GM12878 (cell line): ENCODE results near the gene ZIC2. TPM values are rescaled to one million over a fixed set of nuclear protein-coding genes. Genes with fewer than 3 reads are reported as not detected.

Experiments used
- ATAC-seq: fragments of 200-7000 bp; cut with Tn5 transposase; 3 replicates; pipeline ENCODE4 v1.9.1; 2020; ENCODE audit warnings: mild to moderate bottlenecking, moderate library complexity
- BruUV-seq: library from RNA; stranded (reverse); fragments of 400-500 nt; replicated peaks from 2 replicates; lab custom pipeline; 2021; lab: Mats Ljungman, UMichigan
- CTCF ChIA-PET: fragments of 300-600 bp; sonication (Branson Sonifier 250); formaldehyde crosslinking; extraction: SDS; loops from one replicate; lab custom pipeline; 2021; ENCODE audit warnings: inconsistent platforms; lab: Yijun Ruan, JAX
- POLR2A ChIA-PET: fragments of 350-600 bp; formaldehyde crosslinking; extraction: SDS; loops from one replicate; lab custom pipeline; 2021; ENCODE audit warnings: inconsistent platforms; lab: Charles Lee
- RAD21 ChIA-PET: fragments of 300-600 bp; sonication (Branson Sonifier 250); formaldehyde crosslinking; loops from one replicate; lab custom pipeline; 2023; ENCODE audit warnings: antibody characterized with exemption; ENCODE audit not compliant: unreplicated experiment; lab: Charles Lee
- SMC1A ChIA-PET: fragments of 300-600 bp; sonication (Branson Sonifier 250); formaldehyde crosslinking; loops from one replicate; lab custom pipeline; 2023; ENCODE audit not compliant: unreplicated experiment, uncharacterized antibody; lab: Charles Lee
- DNase-seq: peaks from one replicate; pipeline ENCODE4 v3.0.0-alpha.2; 2011; ENCODE audit warnings: low read depth, low spot score
- FAIRE-seq: peaks from 3 replicates; lab custom pipeline; 2011; peaks lifted over from hg19 to GRCh38; lab: Jason Lieb, UNC
- H2AFZ ChIP-seq: 2 replicates; pipeline ENCODE4 v1.6.0; 2011; ENCODE audit warnings: low read depth, low read length, control low read depth; ENCODE audit not compliant: control insufficient read depth
- H3K27ac ChIP-seq: 2 replicates; pipeline ENCODE4 v1.5.1; 2011; ENCODE audit warnings: control low read depth; ENCODE audit not compliant: control insufficient read depth, insufficient read depth
- H3K27me3 ChIP-seq, 2 experiments: replicated peaks in 1 of 2; 2 replicates each; pipeline versions ENCODE4 v1.6.0 to v1.6.1; 2011; ENCODE audit warnings: low read length in 1 of 2; ENCODE audit not compliant: control insufficient read depth in 2 of 2, insufficient read depth in 2 of 2
- H3K36me3 ChIP-seq, 2 experiments: 2 replicates each; pipeline ENCODE4 v1.5.1; 2011; ENCODE audit warnings: low read length in 1 of 2; ENCODE audit not compliant: control insufficient read depth in 2 of 2, insufficient read depth in 2 of 2
- H3K4me1 ChIP-seq: 2 replicates; pipeline ENCODE4 v1.6.1; 2011; ENCODE audit warnings: mild to moderate bottlenecking, low read length, moderate library complexity, mixed read lengths; ENCODE audit not compliant: control insufficient read depth, insufficient read depth
- H3K4me2 ChIP-seq: 2 replicates; pipeline ENCODE4 v1.6.0; 2011; ENCODE audit warnings: control low read depth; ENCODE audit not compliant: control insufficient read depth, insufficient read depth
- H3K4me3 ChIP-seq: fragments of 200-600 bp; sonication (generic); 2 replicates; pipeline ENCODE4 v1.5.1; 2016
- H3K79me2 ChIP-seq: 2 replicates; pipeline ENCODE4 v1.6.0; 2011; ENCODE audit warnings: low read length; ENCODE audit not compliant: control insufficient read depth, insufficient read depth
- H3K9ac ChIP-seq: 2 replicates; pipeline ENCODE4 v1.8.0; 2011; ENCODE audit warnings: low read length, control low read depth, mixed read lengths; ENCODE audit not compliant: control insufficient read depth, insufficient read depth
- H3K9me3 ChIP-seq: replicated peaks from 3 replicates; pipeline ENCODE4 v1.5.1; 2011; ENCODE audit warnings: mild to moderate bottlenecking, low read length; ENCODE audit not compliant: control insufficient read depth, insufficient read depth
- H4K20me1 ChIP-seq: 2 replicates; pipeline ENCODE4 v1.6.0; 2011; ENCODE audit not compliant: control insufficient read depth, insufficient read depth
- BMI1 ChIP-seq: fragments of 450-650 bp; IDR thresholded peaks from 2 replicates; pipeline ENCODE4 v1.6.1; 2016; ENCODE audit warnings: mild to moderate bottlenecking, moderate library complexity, borderline replicate concordance
- EED ChIP-seq: sonication (generic); IDR thresholded peaks from 2 replicates; pipeline ENCODE4 v1.6.1; 2016; ENCODE audit warnings: antibody characterized with exemption, low read depth
- EGR1 ChIP-seq, 2 experiments: IDR thresholded peaks; 1 replicate in 1 of 2; 2 replicates in 1 of 2; pipeline ENCODE4 v1.6.1; 2011 to 2012; ENCODE audit warnings: low read depth in 2 of 2, low read length in 2 of 2, borderline replicate concordance in 1 of 2, mild to moderate bottlenecking in 1 of 2, moderate library complexity in 1 of 2
- FOS ChIP-seq: IDR thresholded peaks from 3 replicates; pipeline ENCODE4 v1.6.1; 2011; ENCODE audit warnings: borderline replicate concordance; ENCODE audit not compliant: insufficient read length; ENCODE audit errors: extremely low read depth
- IKZF2 ChIP-seq, 2 experiments: fragments of 450-650 bp; IDR thresholded peaks; 2 replicates each; pipeline ENCODE4 v1.6.1; 2017; ENCODE audit warnings: mild to moderate bottlenecking in 2 of 2, moderate library complexity in 2 of 2
- JUNB ChIP-seq: IDR thresholded peaks from 2 replicates; pipeline ENCODE4 v1.6.1; 2016; ENCODE audit warnings: antibody characterized with exemption, mild to moderate bottlenecking
- NBN ChIP-seq: fragments of 450-650 bp; IDR thresholded peaks from 2 replicates; pipeline ENCODE4 v1.6.1; 2016
- NFIC ChIP-seq: IDR thresholded peaks from 2 replicates; pipeline ENCODE4 v1.6.1; 2012; ENCODE audit warnings: low read depth, mild to moderate bottlenecking, inconsistent platforms, low read length, moderate library complexity
- NFYA ChIP-seq: IDR thresholded peaks from 2 replicates; pipeline ENCODE4 v1.6.1; 2011; ENCODE audit warnings: low read depth, mild to moderate bottlenecking, low read length, improper control_type of control experiment, borderline replicate concordance
- SUZ12 ChIP-seq: fragments of 200-600 bp; sonication (generic); IDR thresholded peaks from one replicate; pipeline ENCODE4 v1.6.1; 2018; ENCODE audit warnings: antibody characterized with exemption, mild to moderate bottlenecking; ENCODE audit not compliant: unreplicated experiment
- TAF1 ChIP-seq: IDR thresholded peaks from 2 replicates; pipeline ENCODE4 v1.6.1; 2011; ENCODE audit warnings: mild to moderate bottlenecking, low read depth, low read length, borderline replicate concordance
- TCF12 ChIP-seq: IDR thresholded peaks from 2 replicates; pipeline ENCODE4 v1.6.1; 2011; ENCODE audit warnings: low read depth, mild to moderate bottlenecking, low read length
- WRNIP1 ChIP-seq: IDR thresholded peaks from 2 replicates; pipeline ENCODE4 v1.6.1; 2011; ENCODE audit warnings: low read depth, low read length, improper control_type of control experiment, borderline replicate concordance
- ZNF274 ChIP-seq: IDR thresholded peaks from one replicate; pipeline ENCODE4 v1.8.0; 2011; ENCODE audit not compliant: insufficient read length, insufficient read depth
- WGBS: methylation state at CpG from one replicate; pipeline ENCODE4 v1.1.6; 2016; ENCODE audit warnings: low lambda C conversion rate; ENCODE audit not compliant: insufficient replicate concordance, insufficient coverage; ENCODE audit errors: missing lambda C conversion rate; 5-methylcytosine and 5-hydroxymethylcytosine counted together
- in situ Hi-C: fragments of 300-500 bp; cut with MboI; formaldehyde crosslinking; loops from 9 replicates; pipeline ENCODE4 v1.14.3; 2018; ENCODE audit warnings: mixed read lengths
- intact Hi-C: fragments of 100-400 bp; cut with micrococcal nuclease; formaldehyde crosslinking; loops from one replicate; pipeline ENCODE4 v1.14.2; 2022; ENCODE audit not compliant: unreplicated experiment
- polyA plus RNA-seq, 11 experiments: library from polyadenylated mRNA; depleted of rRNA in 4 of 11; unstranded in 6 of 11; stranded (reverse) in 5 of 11; fragments of >200 nt; fragmentation: Nextera tagmentation in 4 of 11; fragmentation: Illumina TruSeq in 1 of 11; extraction: Ambion mirVana in 4 of 11; extraction: Trizol in 1 of 11; gene quantifications; 1 replicate in 1 of 11; 2 replicates in 10 of 11; pipeline versions ENCODE4 v1.2.1 to v1.2.3, GENCODE V29; 2011 to 2016; ENCODE audit warnings: inconsistent platforms in 2 of 11, missing spikeins in 2 of 11, low read depth in 1 of 11
- total RNA-seq, 4 experiments: library from RNA; depleted of rRNA in 3 of 4; stranded (reverse); fragments of >200 nt in 3 of 4; fragmentation: Illumina TruSeq in 1 of 4; extraction: Trizol in 1 of 4; gene quantifications; 2 replicates each; pipeline versions ENCODE4 v1.2.1 to v1.2.3, GENCODE V29; 2013 to 2021
- TF ChIP-seq, protein P1 (sequence below): fragments of 450-650 bp; IDR thresholded peaks from 2 replicates; pipeline ENCODE4 v1.6.1; 2018; ENCODE audit warnings: borderline replicate concordance, mild to moderate bottlenecking; ENCODE audit not compliant: partially characterized antibody

ZIC2 gene
- total and polyA plus RNA-seq, 10 of the 15 experiments (the other 5 are each of a cell fraction or from before 2014, with no cell fraction given), result 0.05 TPM; not detected in 8

DNA sequence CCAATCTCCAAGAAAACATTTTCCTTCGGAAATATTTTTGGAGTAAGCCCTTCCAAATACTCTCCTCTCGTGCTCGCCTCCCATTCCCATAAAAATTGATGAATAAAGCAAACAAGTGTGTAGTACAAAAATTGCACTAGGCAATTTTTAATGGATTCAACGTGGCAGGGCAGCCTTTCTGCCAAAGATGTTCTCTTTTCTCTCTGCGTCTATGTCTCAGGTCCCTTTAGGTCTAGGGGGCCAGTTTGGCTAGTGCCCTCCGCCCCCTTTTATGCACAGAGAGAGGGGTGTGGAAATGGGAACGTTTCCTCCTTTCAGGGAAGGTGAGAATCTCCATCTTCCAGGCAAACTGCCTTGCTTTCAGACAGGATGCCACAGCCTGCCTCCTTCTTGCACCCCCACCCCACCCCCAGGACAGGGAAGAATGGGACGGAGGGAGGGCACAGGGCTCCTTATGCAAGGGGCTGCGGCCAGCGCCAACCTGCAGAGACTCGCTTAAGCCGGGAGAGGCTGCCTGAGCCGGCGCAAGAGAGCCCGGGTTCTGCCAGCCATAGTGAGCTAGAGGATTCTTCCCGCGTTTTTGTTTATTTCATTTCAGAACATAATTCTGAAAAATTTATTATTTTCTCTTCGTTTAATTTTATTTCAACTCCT is 2.7 kb upstream of the ZIC2 start:
- Histone ChIP-seq H3K4me2 (no peak overlapping the region), H3K27ac (no peak overlapping the region), H2AFZ (no peak overlapping the region), H3K79me2 (no peaks in the 10 kb centered on the region), H3K9ac (no peak overlapping the region), H3K4me3 (no peak overlapping the region), H3K9me3 (peaks cover 2% of the 10 kb centered on the region), H3K36me3 (no peaks in the 10 kb centered on the region), H3K27me3 (peaks cover 6 to 37% of the 10 kb centered on the region in 2 experiments), H3K4me1 (no peaks in the 10 kb centered on the region), H4K20me1 (no peaks in the 10 kb centered on the region)
- FAIRE-seq (no peak), ATAC-seq (no peak), DNase-seq (no peak)
- intact Hi-C loops, result no loop called here
- ChIA-PET CTCF (no interaction called here), RAD21 (no interaction called here), SMC1A (no interaction called here), POLR2A (no interaction called here)
- in situ Hi-C loops, result no loop called here
- no peak for TF ChIP-seq WRNIP1
- BruUV-seq, result no TSS peak
- WGBS, result 7% methylated on average over 18 of the region's 18 CpGs

GRCh38 chr13:99979453-99980200 is 2.0 kb upstream of the ZIC2 start:
- Histone ChIP-seq H2AFZ (no peak overlapping the region), H3K27me3 (peaks cover 6 to 41% of the 10 kb centered on the region in 2 experiments), H3K27ac (no peak overlapping the region), H3K4me2 (peak overlapping the region; percentile 59; the same call in 1 of the 2 replicates), H3K9ac (no peak overlapping the region), H3K4me1 (no peaks in the 10 kb centered on the region), H3K4me3 (no peak overlapping the region), H4K20me1 (no peaks in the 10 kb centered on the region), H3K9me3 (peaks cover 6% of the 10 kb centered on the region), H3K36me3 (no peaks in the 10 kb centered on the region), H3K79me2 (no peaks in the 10 kb centered on the region)
- intact Hi-C loops (no loop called here), in situ Hi-C loops (no loop called here)
- ChIA-PET RAD21 (no interaction called here), POLR2A (no interaction called here), CTCF (no interaction called here), SMC1A (no interaction called here)
- DNase-seq (no peak), FAIRE-seq (no peak), ATAC-seq (no peak)
- 25% methylated on average over 59 of the region's 59 CpGs for WGBS
- no TSS peak for BruUV-seq
- TF ChIP-seq TAF1 (no peak), JUNB (no peak), EGR1 (IDR thresholded peaks at IDR 0.05; ENCODE audit: borderline replicate concordance in 1 of 2, low read depth in 2 of 2, low read length in 2 of 2) (no peak), FOS (no peak), TCF12 (no peak), NBN (no peak), ZNF274 (no peak), BMI1 (no peak), NFIC (no peak), SUZ12 (no peak), NFYA (no peak), IKZF2 (IDR thresholded peaks at IDR 0.05) (no peak), EED (no peak)
- TF ChIP-seq, protein P1, sequence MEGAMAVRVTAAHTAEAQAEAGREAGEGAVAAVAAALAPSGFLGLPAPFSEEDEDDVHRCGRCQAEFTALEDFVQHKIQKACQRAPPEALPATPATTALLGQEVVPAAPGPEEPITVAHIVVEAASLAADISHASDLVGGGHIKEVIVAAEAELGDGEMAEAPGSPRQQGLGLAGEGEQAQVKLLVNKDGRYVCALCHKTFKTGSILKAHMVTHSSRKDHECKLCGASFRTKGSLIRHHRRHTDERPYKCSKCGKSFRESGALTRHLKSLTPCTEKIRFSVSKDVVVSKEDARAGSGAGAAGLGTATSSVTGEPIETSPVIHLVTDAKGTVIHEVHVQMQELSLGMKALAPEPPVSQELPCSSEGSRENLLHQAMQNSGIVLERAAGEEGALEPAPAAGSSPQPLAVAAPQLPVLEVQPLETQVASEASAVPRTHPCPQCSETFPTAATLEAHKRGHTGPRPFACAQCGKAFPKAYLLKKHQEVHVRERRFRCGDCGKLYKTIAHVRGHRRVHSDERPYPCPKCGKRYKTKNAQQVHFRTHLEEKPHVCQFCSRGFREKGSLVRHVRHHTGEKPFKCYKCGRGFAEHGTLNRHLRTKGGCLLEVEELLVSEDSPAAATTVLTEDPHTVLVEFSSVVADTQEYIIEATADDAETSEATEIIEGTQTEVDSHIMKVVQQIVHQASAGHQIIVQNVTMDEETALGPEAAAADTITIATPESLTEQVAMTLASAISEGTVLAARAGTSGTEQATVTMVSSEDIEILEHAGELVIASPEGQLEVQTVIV, result no peak
